Trophoblast cell (in vitro differentiated cells and primary cell): ENCODE data around the gene SMAD4.

Source experiments
- DNase-seq, 2 donors: peaks; one replicate each; pipeline ENCODE4 v3.0.0-alpha.2; 2016
- H2AFZ ChIP-seq: 2 replicates; pipeline ENCODE4 v1.6.1; 2013; ENCODE audit warnings: low read length, moderate library complexity, mild to moderate bottlenecking; ENCODE audit not compliant: insufficient read depth, poor library complexity
- H2AK5ac ChIP-seq: 2 replicates; pipeline ENCODE4 v1.6.1; 2013; ENCODE audit warnings: mild to moderate bottlenecking, low read length
- H2BK120ac ChIP-seq: 2 replicates; pipeline ENCODE4 v1.6.1; 2013; ENCODE audit warnings: low read length, mild to moderate bottlenecking, moderate library complexity; ENCODE audit not compliant: insufficient read depth, poor library complexity
- H2BK12ac ChIP-seq: 2 replicates; pipeline ENCODE4 v1.6.1; 2013; ENCODE audit warnings: mild to moderate bottlenecking, low read length, moderate library complexity
- H2BK5ac ChIP-seq: 2 replicates; pipeline ENCODE4 v1.6.1; 2013; ENCODE audit warnings: low read length, low read depth, moderate library complexity, mild to moderate bottlenecking; ENCODE audit not compliant: poor library complexity
- H3K14ac ChIP-seq: 2 replicates; pipeline ENCODE4 v1.6.1; 2013; ENCODE audit warnings: mild to moderate bottlenecking, low read length
- H3K18ac ChIP-seq: 2 replicates; pipeline ENCODE4 v1.6.1; 2013; ENCODE audit warnings: mild to moderate bottlenecking, low read length
- H3K23ac ChIP-seq: 2 replicates; pipeline ENCODE4 v1.6.1; 2013; ENCODE audit warnings: low read length
- H3K27ac ChIP-seq: 2 replicates; pipeline ENCODE4 v1.5.1; 2013; ENCODE audit warnings: low read depth, mild to moderate bottlenecking, inconsistent platforms, low read length, moderate library complexity
- H3K27me3 ChIP-seq: 2 replicates; pipeline ENCODE4 v1.6.1; 2013; ENCODE audit warnings: inconsistent platforms, mild to moderate bottlenecking, low read length, moderate library complexity; ENCODE audit not compliant: insufficient read depth
- H3K36me3 ChIP-seq, 2 experiments: 1 replicate in 1 of 2; 2 replicates in 1 of 2; pipeline ENCODE4 v1.6.1; 2013; ENCODE audit warnings: low read length in 2 of 2, mild to moderate bottlenecking in 2 of 2, moderate library complexity in 1 of 2; ENCODE audit not compliant: insufficient read depth in 2 of 2, control insufficient read depth in 1 of 2
- H3K4ac ChIP-seq: 2 replicates; pipeline ENCODE4 v1.6.1; 2013; ENCODE audit warnings: low read depth, mild to moderate bottlenecking, low read length, moderate library complexity
- H3K4me1 ChIP-seq, 2 experiments: 1 replicate in 1 of 2; 2 replicates in 1 of 2; pipeline ENCODE4 v1.6.1; 2013; ENCODE audit warnings: low read length in 2 of 2, mild to moderate bottlenecking in 2 of 2, moderate library complexity in 1 of 2; ENCODE audit not compliant: insufficient read depth in 2 of 2, control insufficient read depth in 1 of 2
- H3K4me2 ChIP-seq: 2 replicates; pipeline ENCODE4 v1.6.1; 2013; ENCODE audit warnings: inconsistent platforms, mild to moderate bottlenecking, low read length, moderate library complexity
- H3K4me3 ChIP-seq: 2 replicates; pipeline ENCODE4 v1.5.1; 2013; ENCODE audit warnings: mild to moderate bottlenecking, low read depth, low read length, inconsistent platforms
- H3K79me1 ChIP-seq: one replicate; pipeline ENCODE4 v1.6.1; 2013; ENCODE audit warnings: low read length
- H3K79me2 ChIP-seq: 2 replicates; pipeline ENCODE4 v1.6.1; 2013; ENCODE audit warnings: low read length, mild to moderate bottlenecking; ENCODE audit not compliant: control insufficient read depth, insufficient read depth, poor library complexity
- H3K9ac ChIP-seq: 2 replicates; pipeline ENCODE4 v1.6.1; 2013; ENCODE audit warnings: mild to moderate bottlenecking, low read length
- H3K9me3 ChIP-seq: 2 replicates; pipeline ENCODE4 v1.6.1; 2013; ENCODE audit warnings: low read depth, mild to moderate bottlenecking, control low read depth, inconsistent platforms, low read length; ENCODE audit not compliant: insufficient read depth
- H4K12ac ChIP-seq: 2 replicates; pipeline ENCODE4 v1.6.1; 2013; ENCODE audit warnings: low read depth, mild to moderate bottlenecking, low read length, moderate library complexity
- H4K8ac ChIP-seq: 2 replicates; pipeline ENCODE4 v1.6.1; 2013; ENCODE audit warnings: low read depth, mild to moderate bottlenecking, low read length, moderate library complexity
- H4K91ac ChIP-seq: one replicate; pipeline ENCODE4 v1.6.1; 2013; ENCODE audit warnings: low read depth, mild to moderate bottlenecking, low read length, moderate library complexity
- WGBS: extraction: QIAGEN DNeasy Blood & Tissue Kit; methylation state at CpG from one replicate; pipeline ENCODE4 v1.1.7; 2013; ENCODE audit warnings: missing lambda C conversion rate; ENCODE audit not compliant: insufficient read length, insufficient coverage; ENCODE audit errors: extremely low coverage; 5-methylcytosine and 5-hydroxymethylcytosine counted together

SMAD4 gene

DNA sequence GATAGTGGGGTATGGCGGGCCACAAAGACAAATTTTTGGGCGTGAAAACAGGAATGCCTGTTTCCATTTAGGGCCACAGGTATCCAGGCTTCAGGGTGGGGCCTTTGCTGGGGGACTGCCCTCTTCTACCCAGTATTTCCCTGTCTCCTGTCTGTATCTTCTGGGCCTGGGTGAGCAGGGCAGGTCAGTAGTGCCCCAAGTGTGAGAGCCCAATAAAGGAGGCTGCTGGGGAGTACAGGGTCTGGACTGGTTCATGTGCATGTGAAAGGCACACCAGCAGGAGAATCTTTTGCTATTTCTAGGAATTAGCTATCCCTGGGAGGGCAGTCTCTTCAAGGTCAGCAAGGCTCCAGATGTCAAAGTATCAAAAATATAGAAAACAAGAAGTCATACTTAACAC, 96.0 kb downstream of the SMAD4 start:
- H3K27me3 ChIP-seq, result no peaks in the 10 kb centered on the region
- no peaks in the 10 kb centered on the region for H3K79me1 ChIP-seq
- no peak overlapping the region for H2BK12ac ChIP-seq
- H3K36me3 ChIP-seq, result no peaks in the 10 kb centered on the region
- H2AFZ ChIP-seq, result no peak overlapping the region
- no peak overlapping the region for H4K91ac ChIP-seq
- H3K4me1 ChIP-seq, result peaks cover 0 to 2% of the 10 kb centered on the region in 2 experiments
- H3K4ac ChIP-seq, result no peak overlapping the region
- H3K9me3 ChIP-seq, result no peaks in the 10 kb centered on the region
- H3K4me2 ChIP-seq, result no peak overlapping the region
- no peak overlapping the region for H3K4me3 ChIP-seq
- no peak overlapping the region for H3K27ac ChIP-seq
- no peak overlapping the region for H4K12ac ChIP-seq
- H2BK120ac ChIP-seq, result no peak overlapping the region
- no peak overlapping the region for H4K8ac ChIP-seq
- no peak overlapping the region for H3K23ac ChIP-seq
- DNase-seq, result no peak
- no peaks in the 10 kb centered on the region for H3K79me2 ChIP-seq
- no CpG with 5 or more reads among the region's 2 CpGs for WGBS
- no peak overlapping the region for H3K9ac ChIP-seq
- no peak overlapping the region for H3K18ac ChIP-seq
- H2BK5ac ChIP-seq, result no peak overlapping the region
- no peak overlapping the region for H2AK5ac ChIP-seq
- H3K14ac ChIP-seq, result no peak overlapping the region

DNA sequence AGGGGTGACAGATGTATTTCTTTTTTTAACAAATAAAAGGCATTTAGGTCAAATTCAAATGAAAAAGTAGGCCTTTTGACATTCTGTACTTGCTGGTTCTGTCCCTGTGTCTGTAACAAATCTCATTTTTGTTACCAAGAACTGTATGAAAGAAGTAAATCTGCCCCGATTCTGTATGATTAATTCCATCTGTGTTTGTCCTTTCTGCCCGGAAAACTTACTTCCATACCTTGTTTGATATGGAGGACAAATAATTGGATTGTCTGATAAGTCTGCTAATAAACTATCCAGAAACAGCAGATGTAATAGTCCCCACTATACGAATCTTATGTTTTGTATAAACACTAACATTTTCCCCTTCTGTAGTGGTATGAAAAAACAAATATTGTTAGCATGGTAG, 97.7 kb downstream of the SMAD4 start:
- Histone ChIP-seq H2AK5ac (no peak overlapping the region), H2BK5ac (no peak overlapping the region), H3K9ac (no peak overlapping the region), H3K9me3 (no peaks in the 10 kb centered on the region), H3K79me2 (no peaks in the 10 kb centered on the region), H4K8ac (no peak overlapping the region), H3K18ac (no peak overlapping the region), H2BK12ac (no peak overlapping the region), H3K4me3 (no peak overlapping the region), H2BK120ac (no peak overlapping the region), H4K91ac (no peak overlapping the region), H3K27me3 (no peaks in the 10 kb centered on the region), H3K36me3 (no peaks in the 10 kb centered on the region), H3K4ac (no peak overlapping the region), H3K4me1 (no peaks in the 10 kb centered on the region), H3K27ac (no peak overlapping the region), H4K12ac (no peak overlapping the region), H3K14ac (no peak overlapping the region), H2AFZ (no peak overlapping the region), H3K4me2 (no peak overlapping the region), H3K23ac (no peak overlapping the region), H3K79me1 (no peaks in the 10 kb centered on the region)
- no peak for DNase-seq
- whole genome bisulfite sequencing, result no CpG with 5 or more reads among the region's 3 CpGs

DNA sequence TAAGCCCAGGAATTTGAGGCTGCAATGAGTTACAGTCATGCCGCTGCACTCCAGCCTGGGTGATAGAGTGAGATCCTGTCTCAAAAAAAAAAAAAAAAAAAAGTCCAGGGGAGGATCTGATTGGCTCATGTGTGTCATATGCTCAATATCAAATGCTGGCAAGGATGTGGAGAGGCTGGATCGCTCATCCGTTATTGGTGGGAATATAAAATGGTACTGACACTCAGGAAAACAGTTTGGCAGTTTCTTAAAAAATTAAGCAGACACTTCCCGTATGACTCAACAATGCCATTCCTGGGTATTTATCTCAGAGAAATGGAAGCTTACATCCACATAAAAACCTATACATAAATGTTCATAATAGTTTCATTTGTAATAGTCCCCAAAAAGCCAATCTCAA, 98.5 kb downstream of the SMAD4 start:
- no peak overlapping the region for H2BK12ac ChIP-seq
- no peaks in the 10 kb centered on the region for H3K79me2 ChIP-seq
- H3K4ac ChIP-seq, result no peak overlapping the region
- no peak overlapping the region for H4K8ac ChIP-seq
- H3K9me3 ChIP-seq, result no peaks in the 10 kb centered on the region
- H2AFZ ChIP-seq, result no peak overlapping the region
- no peak overlapping the region for H2AK5ac ChIP-seq
- no peak overlapping the region for H3K18ac ChIP-seq
- no peak overlapping the region for H3K4me3 ChIP-seq
- no peak overlapping the region for H3K14ac ChIP-seq
- H3K27me3 ChIP-seq, result no peaks in the 10 kb centered on the region
- no peaks in the 10 kb centered on the region for H3K4me1 ChIP-seq
- H3K79me1 ChIP-seq, result no peaks in the 10 kb centered on the region
- H3K27ac ChIP-seq, result no peak overlapping the region
- H3K23ac ChIP-seq, result no peak overlapping the region
- H3K4me2 ChIP-seq, result no peak overlapping the region
- H4K12ac ChIP-seq, result no peak overlapping the region
- H3K36me3 ChIP-seq, result no peaks in the 10 kb centered on the region
- no peak overlapping the region for H3K9ac ChIP-seq
- H2BK120ac ChIP-seq, result no peak overlapping the region
- no CpG with 5 or more reads among the region's 4 CpGs for WGBS
- no peak for DNase-seq
- H4K91ac ChIP-seq, result no peak overlapping the region
- no peak overlapping the region for H2BK5ac ChIP-seq

DNA sequence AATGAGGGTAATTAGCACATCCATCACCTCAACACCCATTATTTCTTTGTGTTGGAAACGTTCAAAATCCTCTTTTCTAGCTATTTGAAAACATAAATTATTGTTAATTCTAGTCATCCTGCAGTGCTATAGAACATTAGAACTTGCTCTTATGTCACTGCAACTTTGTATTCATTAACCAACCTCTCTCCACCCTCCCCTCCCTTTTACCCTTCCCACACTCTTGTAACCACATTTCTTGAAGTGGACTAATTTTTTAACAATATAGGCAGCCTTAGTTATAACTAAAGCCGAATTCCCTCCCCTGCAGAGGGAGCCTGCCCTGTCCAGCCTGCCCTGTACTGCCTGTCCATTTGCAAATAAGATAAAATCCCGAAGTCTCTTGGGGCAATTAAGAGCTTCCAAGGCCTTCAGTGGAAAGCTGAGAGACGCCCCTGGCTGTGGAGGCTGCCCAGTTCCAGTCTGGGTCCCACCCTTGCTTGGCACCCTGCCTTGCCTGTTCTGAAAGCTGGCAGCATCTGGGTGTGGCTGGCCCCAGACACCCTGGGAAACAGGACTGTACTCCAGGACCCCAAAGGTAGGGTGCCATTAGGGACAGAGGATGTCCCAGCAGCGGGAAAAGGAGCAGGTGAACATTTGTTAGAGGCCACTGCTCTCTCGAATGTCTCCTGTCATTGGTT, 102.4 kb downstream of the SMAD4 start:
- Histone ChIP-seq H3K79me2 (no peaks in the 10 kb centered on the region), H3K27me3 (no peaks in the 10 kb centered on the region), H3K4me2 (no peak overlapping the region), H3K14ac (no peak overlapping the region), H3K27ac (no peak overlapping the region), H2BK5ac (no peak overlapping the region), H3K9me3 (no peaks in the 10 kb centered on the region), H2AFZ (no peak overlapping the region), H4K91ac (no peak overlapping the region), H2AK5ac (no peak overlapping the region), H3K79me1 (peaks cover 2% of the 10 kb centered on the region), H3K36me3 (no peaks in the 10 kb centered on the region), H3K23ac (no peak overlapping the region), H4K12ac (no peak overlapping the region), H2BK120ac (no peak overlapping the region), H3K4ac (no peak overlapping the region), H4K8ac (no peak overlapping the region), H3K9ac (no peak overlapping the region), H3K4me1 (peaks cover 2 to 3% of the 10 kb centered on the region in 2 experiments), H3K18ac (no peak overlapping the region), H3K4me3 (no peak overlapping the region), H2BK12ac (no peak overlapping the region)
- no peak for DNase-seq
- no CpG with 5 or more reads among the region's 6 CpGs for WGBS
